SK-N-MC (cell line): ENCODE measurements around the gene ASPDH.

Experiments used
- EZH2 ChIP-seq: fragments of 200-600 bp; sonication (generic); IDR thresholded peaks from one replicate; pipeline ENCODE4 v1.6.1; 2017; ENCODE audit warnings: antibody characterized with exemption
- POLR2AphosphoS5 ChIP-seq: IDR thresholded peaks from 2 replicates; pipeline ENCODE4 v1.6.1; 2012; ENCODE audit warnings: mild to moderate bottlenecking, low read depth, low read length, borderline replicate concordance

DNA sequence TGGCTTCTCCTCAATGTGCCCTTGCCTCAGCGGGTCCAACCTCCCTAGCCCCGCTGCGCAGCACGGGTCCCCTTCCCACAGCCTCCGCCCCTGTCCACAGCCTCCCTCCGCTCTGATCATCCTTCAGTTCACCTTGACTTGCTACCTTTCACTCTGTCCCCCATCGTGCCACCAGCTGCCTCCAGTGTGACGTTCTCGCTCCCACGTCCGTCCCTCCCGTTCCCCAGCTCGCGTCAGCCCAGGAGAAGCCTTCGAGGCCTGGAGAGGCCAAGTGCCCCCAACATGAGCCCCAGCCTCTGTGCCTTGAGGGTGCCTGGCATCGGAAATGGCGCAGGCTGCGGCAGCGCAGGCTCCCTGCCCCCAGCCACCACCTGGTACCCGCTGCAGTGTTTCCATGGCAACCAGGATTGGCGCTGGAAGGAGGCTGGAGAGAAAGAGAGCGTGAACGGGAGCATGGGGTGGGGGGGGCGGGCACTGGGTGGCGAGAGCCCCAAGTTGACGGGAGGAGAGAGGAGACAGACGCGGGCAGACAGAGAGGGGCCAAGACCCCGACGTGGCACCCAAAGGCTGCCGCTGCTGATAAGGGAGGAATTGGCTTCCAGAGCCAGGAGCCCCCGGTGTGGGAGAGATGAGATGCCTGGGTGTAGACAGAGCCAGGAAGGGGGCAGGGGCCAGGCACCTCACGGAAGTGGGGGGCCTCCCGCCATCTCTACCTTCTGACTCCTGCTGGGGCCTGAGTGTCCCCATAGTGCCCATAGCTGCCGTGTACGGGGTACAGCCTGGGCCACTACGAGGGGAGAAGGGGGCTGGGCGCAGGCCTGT lies 844 bp upstream of the ASPDH start:
- TF ChIP-seq POLR2AphosphoS5 (no peak), EZH2 (no peak)
